SK-N-SH (cell line): Measurements from ENCODE around the gene CELF4. TPM values are rescaled to one million over a fixed set of nuclear protein-coding genes. Genes with fewer than 3 reads are reported as not detected.

Source experiments
- CTCF ChIA-PET: fragments of 300-600, 350-600 bp; formaldehyde crosslinking; extraction: SDS; loops from one replicate; lab custom pipeline; 2021; lab: Yijun Ruan, JAX
- POLR2A ChIA-PET: fragments of 350-600 bp; sonication (Branson Sonifier 250); formaldehyde crosslinking; extraction: SDS; loops from one replicate; lab custom pipeline; 2020; ENCODE audit warnings: antibody characterized with exemption, inconsistent platforms; lab: Yijun Ruan, JAX
- DNase-seq: peaks from one replicate; pipeline ENCODE4 v3.0.0; 2012
- H2AFZ ChIP-seq: fragments of 200-600 bp; sonication (generic); 2 replicates; pipeline ENCODE4 v1.8.1; 2016; ENCODE audit warnings: antibody characterized with exemption, mild to moderate bottlenecking, low read depth
- H3F3A ChIP-seq: fragments of 200-600 bp; sonication (generic); replicated peaks from 2 replicates; pipeline ENCODE3; 2016; ENCODE audit warnings: antibody characterized with exemption, mild to moderate bottlenecking; ENCODE audit not compliant: insufficient read depth
- H3K27ac ChIP-seq, 2 experiments: fragments of 200-500 bp in 1 of 2; fragments of 200-600 bp in 1 of 2; sonication (Bioruptor generic) in 1 of 2; sonication (generic), shearing (Covaris generic) in 1 of 2; 2 replicates each; pipeline versions ENCODE4 v1.5.1 to v1.6.1; 2014 to 2016; ENCODE audit warnings: low read depth in 2 of 2, inconsistent platforms in 1 of 2, low read length in 1 of 2, mild to moderate bottlenecking in 1 of 2, mixed read lengths in 1 of 2
- H3K27me3 ChIP-seq: fragments of 200-600 bp; sonication (generic), shearing (Covaris generic); 2 replicates; pipeline ENCODE4 v1.6.1; 2016; ENCODE audit warnings: mixed run types; ENCODE audit not compliant: insufficient read depth
- H3K36me3 ChIP-seq, 2 experiments: fragments of 200-500 bp in 1 of 2; fragments of 200-600 bp in 1 of 2; sonication (Bioruptor generic) in 1 of 2; sonication (generic) in 1 of 2; replicated peaks in 1 of 2; 2 replicates each; pipeline versions ENCODE3 to v1.5.1; 2014 to 2016; ENCODE audit warnings: low read length in 1 of 2, mild to moderate bottlenecking in 1 of 2; ENCODE audit not compliant: insufficient read depth in 2 of 2, control insufficient read depth in 1 of 2
- H3K4me1 ChIP-seq, 2 experiments: fragments of 200-500 bp in 1 of 2; fragments of 200-600 bp in 1 of 2; sonication (Bioruptor generic) in 1 of 2; sonication (generic), shearing (Covaris generic) in 1 of 2; 2 replicates each; pipeline versions ENCODE4 v1.5.1 to v1.6.1; 2014 to 2016; ENCODE audit warnings: low read depth in 1 of 2, low read length in 1 of 2, mixed run types in 1 of 2; ENCODE audit not compliant: insufficient read depth in 2 of 2, control insufficient read depth in 1 of 2
- H3K4me2 ChIP-seq: fragments of 200-600 bp; sonication (generic), shearing (Covaris generic); 2 replicates; pipeline ENCODE4 v1.6.1; 2017; ENCODE audit warnings: mixed run types
- H3K4me3 ChIP-seq, 2 experiments: fragments of 200-500 bp in 1 of 2; fragments of 200-600 bp in 1 of 2; sonication (Bioruptor generic) in 1 of 2; sonication (generic), shearing (Covaris generic) in 1 of 2; 2 replicates each; pipeline versions ENCODE4 v1.5.1 to v1.8.1; 2014 to 2016; ENCODE audit warnings: low read depth in 2 of 2, inconsistent platforms in 1 of 2, low read length in 1 of 2, mild to moderate bottlenecking in 1 of 2, mixed read lengths in 1 of 2, moderate library complexity in 1 of 2
- H3K79me2 ChIP-seq: fragments of 200-600 bp; sonication (generic); 2 replicates; pipeline ENCODE4 v1.8.1; 2017; ENCODE audit warnings: mild to moderate bottlenecking; ENCODE audit not compliant: insufficient read depth
- H3K9ac ChIP-seq: fragments of 200-600 bp; sonication (generic); 2 replicates; pipeline ENCODE4 v1.6.1; 2017; ENCODE audit warnings: mixed run types
- H3K9me2 ChIP-seq: fragments of 200-600 bp; sonication (generic); 2 replicates; pipeline ENCODE4 v1.6.1; 2017; ENCODE audit warnings: mixed run types
- H3K9me3 ChIP-seq: fragments of 200-600 bp; sonication (generic); 2 replicates; pipeline ENCODE4 v1.6.1; 2017; ENCODE audit warnings: mixed run types, mild to moderate bottlenecking, moderate library complexity
- H4K20me1 ChIP-seq: fragments of 200-600 bp; sonication (generic); 2 replicates; pipeline ENCODE4 v1.6.1; 2017; ENCODE audit warnings: mild to moderate bottlenecking, mixed run types; ENCODE audit not compliant: insufficient read depth
- CHD2 ChIP-seq: fragments of 150-350 bp; IDR thresholded peaks from 2 replicates; pipeline ENCODE4 v1.6.1; 2018; ENCODE audit warnings: low read length; ENCODE audit not compliant: partially characterized antibody
- ELF1 ChIP-seq: IDR thresholded peaks from 2 replicates; pipeline ENCODE4 v1.4.0; 2012
- FOSL2 ChIP-seq: IDR thresholded peaks from 2 replicates; pipeline ENCODE4 v1.4.0; 2012; ENCODE audit warnings: low read depth, mild to moderate bottlenecking, moderate library complexity, borderline replicate concordance
- FOXJ3 ChIP-seq: sonication (generic); formaldehyde crosslinking; IDR thresholded peaks from 2 replicates; pipeline ENCODE4 v1.5.1; 2020; ENCODE audit warnings: mild to moderate bottlenecking, missing genetic modification reagents
- GATA2 ChIP-seq: sonication (generic); formaldehyde crosslinking; IDR thresholded peaks from 2 replicates; pipeline ENCODE4 v1.5.0; 2020; ENCODE audit warnings: mild to moderate bottlenecking, missing genetic modification reagents
- IRF3 ChIP-seq: fragments of 150-350 bp; IDR thresholded peaks from 2 replicates; pipeline ENCODE4 v1.6.1; 2016; ENCODE audit warnings: mild to moderate bottlenecking, low read depth, low read length
- MEF2A ChIP-seq: IDR thresholded peaks from 2 replicates; pipeline ENCODE4 v1.4.0; 2012; ENCODE audit warnings: low read depth, borderline replicate concordance
- POLR2AphosphoS5 ChIP-seq: IDR thresholded peaks from 2 replicates; pipeline ENCODE4 v1.6.1; 2012; ENCODE audit warnings: low read depth, low read length
- RCOR1 ChIP-seq: fragments of 150-350 bp; IDR thresholded peaks from 2 replicates; pipeline ENCODE4 v1.6.1; 2017; ENCODE audit warnings: antibody characterized with exemption, low read length
- RFX5 ChIP-seq: IDR thresholded peaks from 2 replicates; pipeline ENCODE4 v1.6.1; 2012; ENCODE audit warnings: mild to moderate bottlenecking, improper control_type of control experiment, low read length
- RXRA ChIP-seq: IDR thresholded peaks from 2 replicates; pipeline ENCODE4 v1.4.0; 2012; ENCODE audit warnings: low read depth, mild to moderate bottlenecking, borderline replicate concordance
- SIN3A ChIP-seq: IDR thresholded peaks from 2 replicates; pipeline ENCODE4 v1.6.1; 2012; ENCODE audit warnings: low read depth, mild to moderate bottlenecking, low read length, moderate library complexity, borderline replicate concordance
- SMC3 ChIP-seq: IDR thresholded peaks from 2 replicates; pipeline ENCODE4 v1.6.1; 2012; ENCODE audit warnings: low read depth, low read length, improper control_type of control experiment
- TAF1 ChIP-seq: IDR thresholded peaks from 2 replicates; pipeline ENCODE4 v1.6.1; 2012; ENCODE audit warnings: low read depth, mild to moderate bottlenecking, low read length, moderate library complexity, borderline replicate concordance
- TEAD4 ChIP-seq: IDR thresholded peaks from 2 replicates; pipeline ENCODE4 v1.4.0; 2012; ENCODE audit warnings: mild to moderate bottlenecking, borderline replicate concordance; ENCODE audit not compliant: insufficient read depth
- USF2 ChIP-seq: fragments of 150-350 bp; IDR thresholded peaks from 2 replicates; pipeline ENCODE4 v1.6.1; 2017; ENCODE audit warnings: antibody characterized with exemption, low read length, low read depth, borderline replicate concordance
- YY1 ChIP-seq: IDR thresholded peaks from 2 replicates; pipeline ENCODE4 v1.4.0; 2012; ENCODE audit warnings: low read depth, mild to moderate bottlenecking
- ZBTB33 ChIP-seq: IDR thresholded peaks from 2 replicates; pipeline ENCODE4 v1.4.0; 2012; ENCODE audit warnings: low read depth, borderline replicate concordance
- WGBS: methylation state at CpG from one replicate; pipeline ENCODE4 v1.1.6; 2017; ENCODE audit warnings: low lambda C conversion rate; 5-methylcytosine and 5-hydroxymethylcytosine counted together
- polyA plus RNA-seq, 3 experiments: library from polyadenylated mRNA; depleted of rRNA; stranded (reverse); fragments of >200 nt; gene quantifications; 2 replicates each; pipeline ENCODE4 v1.2.3, GENCODE V29; 2012

The CELF4 gene
- polyA plus RNA-seq, 1 of the 3 experiments (the other 2 are of a cell fraction) = 0.26 TPM

GRCh38 chr18:37535968-37536367, 29.6 kb downstream of the CELF4 start:
- ChIA-PET CTCF (interaction anchor here (0.6 to 17.4 kb wide), 7 partner anchors 9 to 150 kb away, joined by 3 to 298 read pairs (median 3); no protein-coding TSS in a partner anchor), POLR2A (no interaction called here)
- no peaks in the 10 kb centered on the region for H3K9me2 ChIP-seq
- H3K9me3 ChIP-seq = no peaks in the 10 kb centered on the region
- H3F3A ChIP-seq = no peaks in the 10 kb centered on the region
- peaks cover 0 to 57% of the 10 kb centered on the region in 2 experiments; a peak in 2 of 4 replicates for H3K4me1 ChIP-seq
- no peak overlapping the region for H3K27ac ChIP-seq
- H3K79me2 ChIP-seq = no peaks in the 10 kb centered on the region
- TF ChIP-seq ZBTB33 (no peak), RCOR1 (no peak), USF2 (no peak), RFX5 (no peak), IRF3 (no peak), SIN3A (no peak), ELF1 (no peak), FOSL2 (no peak), RXRA (no peak), SMC3 (no peak), MEF2A (no peak), FOXJ3 (no peak), POLR2AphosphoS5 (no peak), TEAD4 (no peak), TAF1 (no peak), GATA2 (CRISPR knock-in tag) (no peak), CHD2 (no peak), YY1 (no peak)
- no peak overlapping the region for H3K9ac ChIP-seq
- no peaks in the 10 kb centered on the region for H4K20me1 ChIP-seq
- DNase-seq = no peak
- no peak overlapping the region for H2AFZ ChIP-seq
- H3K4me3 ChIP-seq = no peak overlapping the region
- no peak overlapping the region for H3K4me2 ChIP-seq
- H3K36me3 ChIP-seq = no peaks in the 10 kb centered on the region
- H3K27me3 ChIP-seq = no peaks in the 10 kb centered on the region
- 32% methylated on average over 4 of the region's 4 CpGs for WGBS
